ENCODE measurements around the gene EEF1A2.

Gene EEF1A2

GRCh38 chr20:63471981-63472831, 26.7 kb downstream of the EEF1A2 start, which contains the start of gene KCNQ2:
Gene KCNQ2 (minus strand): TSS chr20:63472655. CDS start chr20:63472463, 192 bp downstream.
- Histone ChIP-seq H3K36me3 (replicated peaks in 1 of 2; ENCODE audit: control insufficient read depth in 2 of 2, insufficient read depth in 2 of 2, low read length in 2 of 2) (peaks cover 0 to 21% of the 10 kb centered on the region in 2 donors), H3K18ac (ENCODE audit: low read length) (peak within 1 kb of the TSS; percentile 93), H3K4me3 (ENCODE audit: low read length in 2 of 2) (peak within 1 kb of the TSS; percentile 90 to 94), H2BK12ac (ENCODE audit: low read length) (no peak within 1 kb of the TSS), H2AK5ac (ENCODE audit: low read depth, low read length) (peak within 1 kb of the TSS; percentile 52), H3K4me1 (ENCODE audit: control insufficient read depth in 2 of 2, insufficient read depth in 1 of 2, low read depth in 1 of 2, low read length in 2 of 2) (peaks cover 12 to 30% of the 10 kb centered on the region in 2 donors), H3K4ac (ENCODE audit: low read length) (peak within 1 kb of the TSS; percentile 23), H3K9me3 (replicated peaks in 1 of 2; ENCODE audit: control insufficient read depth in 2 of 2, insufficient read depth in 1 of 2, low read depth in 1 of 2, low read length in 2 of 2) (peaks cover 0 to 2% of the 10 kb centered on the region in 2 donors), H3K79me1 (ENCODE audit: low read depth, low read length) (peaks cover 10% of the 10 kb centered on the region), H3K27me3 (ENCODE audit: control insufficient read depth in 3 of 3, insufficient read depth in 3 of 3, low read depth in 1 of 3, low read length in 3 of 3) (peaks cover 0 to 35% (median 17%) of the 10 kb centered on the region in 3 experiments), H3K14ac (ENCODE audit: low read length) (peak within 1 kb of the TSS; percentile 75), H4K91ac (ENCODE audit: low read depth, low read length, poor library complexity) (no peak within 1 kb of the TSS), H2BK5ac (ENCODE audit: low read length) (peak within 1 kb of the TSS; percentile 75), H2BK15ac (ENCODE audit: low read length) (peak within 1 kb of the TSS; percentile 96), H4K8ac (ENCODE audit: low read depth, low read length) (no peak within 1 kb of the TSS), H2AFZ (ENCODE audit: low read length) (peak within 1 kb of the TSS; percentile 71), H3K23ac (ENCODE audit: low read depth, low read length, poor library complexity) (peak within 1 kb of the TSS; percentile 85), H2BK120ac (ENCODE audit: low read depth, low read length) (peak within 1 kb of the TSS; percentile 67), H3K4me2 (ENCODE audit: insufficient read depth, low read length, poor library complexity, severe bottlenecking) (peak within 1 kb of the TSS; percentile 87), H3K27ac (replicated peaks; ENCODE audit: low read length) (no peak within 1 kb of the TSS), H3K9ac (ENCODE audit: low read depth, low read length, poor library complexity) (peak within 1 kb of the TSS; percentile 95)
- no peak for DNase-seq (ENCODE audit: low spot score)
- WGBS, 2 donors (ENCODE audit: extremely low coverage in 2 of 2, insufficient read length in 2 of 2, insufficient replicate concordance in 1 of 2): no CpG with 5 or more reads among the region's 111 CpGs

GRCh38 chr20:63471717-63471980, 27.2 kb downstream of the EEF1A2 start:
- Histone ChIP-seq H4K91ac (ENCODE audit: low read depth, low read length, poor library complexity) (no peak overlapping the region), H3K4me2 (ENCODE audit: insufficient read depth, low read length, poor library complexity, severe bottlenecking) (peak overlapping the region; percentile 87), H4K8ac (ENCODE audit: low read depth, low read length) (no peak overlapping the region), H3K27me3 (ENCODE audit: control insufficient read depth in 3 of 3, insufficient read depth in 3 of 3, low read depth in 1 of 3, low read length in 3 of 3) (peaks cover 0 to 31% (median 17%) of the 10 kb centered on the region in 3 experiments), H3K4ac (ENCODE audit: low read length) (peak overlapping the region; percentile 23), H3K4me3 (ENCODE audit: low read length in 2 of 2) (peak overlapping the region; percentile 90 to 94), H3K23ac (ENCODE audit: low read depth, low read length, poor library complexity) (no peak overlapping the region), H3K36me3 (replicated peaks in 1 of 2; ENCODE audit: control insufficient read depth in 2 of 2, insufficient read depth in 2 of 2, low read length in 2 of 2) (peaks cover 0 to 26% of the 10 kb centered on the region in 2 donors), H3K4me1 (ENCODE audit: control insufficient read depth in 2 of 2, insufficient read depth in 1 of 2, low read depth in 1 of 2, low read length in 2 of 2) (peaks cover 12 to 31% of the 10 kb centered on the region in 2 donors), H3K27ac (replicated peaks; ENCODE audit: low read length) (no peak overlapping the region), H2BK5ac (ENCODE audit: low read length) (no peak overlapping the region), H3K14ac (ENCODE audit: low read length) (no peak overlapping the region), H2BK12ac (ENCODE audit: low read length) (no peak overlapping the region), H2AK5ac (ENCODE audit: low read depth, low read length) (no peak overlapping the region), H3K9me3 (replicated peaks in 1 of 2; ENCODE audit: control insufficient read depth in 2 of 2, insufficient read depth in 1 of 2, low read depth in 1 of 2, low read length in 2 of 2) (peaks cover 0 to 2% of the 10 kb centered on the region in 2 donors), H2BK15ac (ENCODE audit: low read length) (peak overlapping the region; percentile 96), H3K18ac (ENCODE audit: low read length) (peak overlapping the region; percentile 93), H2BK120ac (ENCODE audit: low read depth, low read length) (no peak overlapping the region), H3K9ac (ENCODE audit: low read depth, low read length, poor library complexity) (peak overlapping the region; percentile 86), H3K79me1 (ENCODE audit: low read depth, low read length) (peaks cover 15% of the 10 kb centered on the region), H2AFZ (ENCODE audit: low read length) (peak overlapping the region; percentile 71)
- no CpG with 5 or more reads among the region's 27 CpGs for WGBS, 2 donors (ENCODE audit: extremely low coverage in 2 of 2, insufficient read length in 2 of 2, insufficient replicate concordance in 1 of 2)
- DNase-seq (ENCODE audit: low spot score): no peak

- Histone ChIP-seq H2BK12ac (ENCODE audit: low read length) (no peak overlapping the region), H3K4ac (ENCODE audit: low read length) (no peak overlapping the region), H3K4me3 (ENCODE audit: low read length in 2 of 2) (peak overlapping the region; percentile 90 to 94), H2BK5ac (ENCODE audit: low read length) (peak overlapping the region; percentile 16), H4K8ac (ENCODE audit: low read depth, low read length) (no peak overlapping the region), H4K91ac (ENCODE audit: low read depth, low read length, poor library complexity) (no peak overlapping the region), H3K9me3 (replicated peaks in 1 of 2; ENCODE audit: control insufficient read depth in 2 of 2, insufficient read depth in 1 of 2, low read depth in 1 of 2, low read length in 2 of 2) (peaks cover 0 to 2% of the 10 kb centered on the region in 2 donors), H2BK120ac (ENCODE audit: low read depth, low read length) (peak overlapping the region; percentile 38), H2AK5ac (ENCODE audit: low read depth, low read length) (peak overlapping the region; percentile 89), H3K4me2 (ENCODE audit: insufficient read depth, low read length, poor library complexity, severe bottlenecking) (peak overlapping the region; percentile 87), H2BK15ac (ENCODE audit: low read length) (peak overlapping the region; percentile 96), H3K18ac (ENCODE audit: low read length) (peak overlapping the region; percentile 93), H3K27me3 (ENCODE audit: control insufficient read depth in 3 of 3, insufficient read depth in 3 of 3, low read depth in 1 of 3, low read length in 3 of 3) (peaks cover 0 to 31% (median 17%) of the 10 kb centered on the region in 3 experiments), H3K23ac (ENCODE audit: low read depth, low read length, poor library complexity) (no peak overlapping the region), H3K36me3 (replicated peaks in 1 of 2; ENCODE audit: control insufficient read depth in 2 of 2, insufficient read depth in 2 of 2, low read length in 2 of 2) (peaks cover 0 to 31% of the 10 kb centered on the region in 2 donors), H2AFZ (ENCODE audit: low read length) (peak overlapping the region; percentile 71), H3K79me1 (ENCODE audit: low read depth, low read length) (peaks cover 18% of the 10 kb centered on the region), H3K27ac (replicated peaks; ENCODE audit: low read length) (no peak overlapping the region), H3K14ac (ENCODE audit: low read length) (peak overlapping the region; percentile 47), H3K4me1 (ENCODE audit: control insufficient read depth in 2 of 2, insufficient read depth in 1 of 2, low read depth in 1 of 2, low read length in 2 of 2) (peaks cover 12 to 35% of the 10 kb centered on the region in 2 donors), H3K9ac (ENCODE audit: low read depth, low read length, poor library complexity) (peak overlapping the region; percentile 95)
- WGBS, 2 donors (ENCODE audit: extremely low coverage in 2 of 2, insufficient read length in 2 of 2, insufficient replicate concordance in 1 of 2): no CpG with 5 or more reads among the region's 46 CpGs
- DNase-seq (ENCODE audit: low spot score): no peak
Observed at GRCh38 chr20:63471002-63471716, 27.7 kb downstream of the EEF1A2 start.

DNA sequence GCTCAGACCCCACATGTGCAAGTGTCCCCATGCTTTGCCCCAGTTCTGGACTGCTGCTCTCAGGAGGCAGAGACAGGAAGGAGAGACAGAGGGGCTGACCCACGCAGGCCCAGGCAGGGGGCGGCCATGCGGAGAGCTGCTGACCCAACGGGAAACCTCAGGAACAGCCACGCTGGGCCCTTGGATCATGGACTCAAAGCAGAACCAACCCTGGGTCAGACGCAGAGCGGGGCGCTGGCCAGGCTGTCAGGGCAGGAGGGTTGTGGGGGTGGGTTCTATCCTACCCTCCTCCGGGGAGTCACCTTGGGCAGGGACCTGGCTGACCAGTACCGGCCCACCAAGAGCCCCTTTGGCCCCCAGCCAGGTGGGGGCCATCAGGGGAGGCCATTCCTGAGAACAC, 28.5 kb downstream of the EEF1A2 start:
- peaks cover 0 to 2% of the 10 kb centered on the region in 2 donors for H3K9me3 ChIP-seq (replicated peaks in 1 of 2; ENCODE audit: control insufficient read depth in 2 of 2, insufficient read depth in 1 of 2, low read depth in 1 of 2, low read length in 2 of 2)
- peak overlapping the region; percentile 21 for H2BK15ac ChIP-seq (ENCODE audit: low read length)
- no peak for DNase-seq (ENCODE audit: low spot score)
- H3K18ac ChIP-seq (ENCODE audit: low read length): peak overlapping the region; percentile 71
- no peak overlapping the region for H3K14ac ChIP-seq (ENCODE audit: low read length)
- H3K4ac ChIP-seq (ENCODE audit: low read length): no peak overlapping the region
- H4K91ac ChIP-seq (ENCODE audit: low read depth, low read length, poor library complexity): no peak overlapping the region
- H2BK120ac ChIP-seq (ENCODE audit: low read depth, low read length): peak overlapping the region; percentile 38
- peak overlapping the region; percentile 88 for H2BK12ac ChIP-seq (ENCODE audit: low read length)
- H3K4me3 ChIP-seq (ENCODE audit: low read length in 2 of 2): peak overlapping the region in 1 of 2 donors; percentile 90
- H4K8ac ChIP-seq (ENCODE audit: low read depth, low read length): no peak overlapping the region
- H3K4me1 ChIP-seq (ENCODE audit: control insufficient read depth in 2 of 2, insufficient read depth in 1 of 2, low read depth in 1 of 2, low read length in 2 of 2): peaks cover 12 to 40% of the 10 kb centered on the region in 2 donors
- H2BK5ac ChIP-seq (ENCODE audit: low read length): no peak overlapping the region
- peaks cover 1 to 37% of the 10 kb centered on the region in 2 donors for H3K36me3 ChIP-seq (replicated peaks in 1 of 2; ENCODE audit: control insufficient read depth in 2 of 2, insufficient read depth in 2 of 2, low read length in 2 of 2)
- H3K79me1 ChIP-seq (ENCODE audit: low read depth, low read length): peaks cover 18% of the 10 kb centered on the region
- no peak overlapping the region for H2AFZ ChIP-seq (ENCODE audit: low read length)
- peak overlapping the region; percentile 21 for H3K9ac ChIP-seq (ENCODE audit: low read depth, low read length, poor library complexity)
- peak overlapping the region; percentile 18 for H3K4me2 ChIP-seq (ENCODE audit: insufficient read depth, low read length, poor library complexity, severe bottlenecking)
- no peak overlapping the region for H3K27ac ChIP-seq (replicated peaks; ENCODE audit: low read length)
- WGBS, 2 donors (ENCODE audit: extremely low coverage in 2 of 2, insufficient read length in 2 of 2, insufficient replicate concordance in 1 of 2): no CpG with 5 or more reads among the region's 10 CpGs
- peak overlapping the region; percentile 68 for H3K23ac ChIP-seq (ENCODE audit: low read depth, low read length, poor library complexity)
- H2AK5ac ChIP-seq (ENCODE audit: low read depth, low read length): peak overlapping the region; percentile 89
- H3K27me3 ChIP-seq (ENCODE audit: control insufficient read depth in 3 of 3, insufficient read depth in 3 of 3, low read depth in 1 of 3, low read length in 3 of 3): peaks cover 0 to 23% (median 17%) of the 10 kb centered on the region in 3 experiments

All from neuronal stem cell (in vitro differentiated cells).